ENCODE data around the gene RPP25. TPM values are rescaled to one million over a fixed set of nuclear protein-coding genes. Genes with fewer than 3 reads are reported as not detected.
A peak's percentile ranks its signal among the peaks of the same experiment; 100 is the strongest.

The RPP25 gene
- total RNA-seq = 10 to 100 TPM in 1 of 2 donors, 1 to 10 TPM in 1; 9.1 to 11.5 TPM

- peaks cover 53% of the 10 kb centered on the region for H3K4me1 ChIP-seq
- peak within 1 kb of the TSS; percentile 57 to 87 (median 84) for H3K27ac ChIP-seq
- intact Hi-C loops (cut with DNase I) = no loop called here
- TF ChIP-seq POLR2A (IDR thresholded peaks at IDR 0.05) (peak; percentile 61 to 83 (median 70)), CTCF (IDR thresholded peaks at IDR 0.05) (peak in 1 of 7 experiments; percentile 3)
- no peaks in the 10 kb centered on the region for H3K27me3 ChIP-seq
- peak; percentile 82 to 87 (median 85) for DNase-seq
- no peaks in the 10 kb centered on the region for H3K36me3 ChIP-seq (replicated peaks in 1 of 2; ENCODE audit: insufficient read depth in 1 of 2, low read depth in 2 of 2)
- WGBS, 2 donors = 0 to 1% methylated on average over 9 to 66 of the region's 83 CpGs
- ATAC-seq = peak; percentile 86
- peak within 1 kb of the TSS; percentile 0 to 19 for H3K4me3 ChIP-seq
- H3K9me3 ChIP-seq = no peaks in the 10 kb centered on the region
Measured at GRCh38 chr15:74956648-74957475, at the start of gene RPP25. TSS of gene RPP25 (minus strand) at chr15:74956772. CDS start at chr15:74956583, 189 bp downstream.

GRCh38 chr15:75002398-75002797, 45.8 kb upstream of the RPP25 start:
- intact Hi-C loops (cut with DNase I) = no loop called here
- H3K4me3 ChIP-seq = no peak overlapping the region

GRCh38 chr15:75001310-75001709, 44.7 kb upstream of the RPP25 start:
- WGBS, 2 donors = 72 to 81% methylated on average over 5 to 6 of the region's 6 CpGs
- Histone ChIP-seq H3K36me3 (replicated peaks in 1 of 2; ENCODE audit: insufficient read depth in 1 of 2, low read depth in 2 of 2) (no peaks in the 10 kb centered on the region), H3K9me3 (no peaks in the 10 kb centered on the region), H3K4me3 (no peak overlapping the region), H3K27ac (no peak overlapping the region), H3K4me1 (peaks cover 61% of the 10 kb centered on the region), H3K27me3 (no peaks in the 10 kb centered on the region)
- DNase-seq (no peak), ATAC-seq (no peak)
- TF ChIP-seq POLR2A (IDR thresholded peaks at IDR 0.05) = no peak
- TF ChIP-seq CTCF (IDR thresholded peaks at IDR 0.05) = no peak
- intact Hi-C loops (cut with DNase I) = no loop called here

More at GRCh38 chr15:75002398-75002797, 45.8 kb upstream of the RPP25 start:
- Histone ChIP-seq H3K27me3 (no peaks in the 10 kb centered on the region), H3K4me1 (peaks cover 50% of the 10 kb centered on the region), H3K27ac (no peak overlapping the region), H3K36me3 (replicated peaks in 1 of 2; ENCODE audit: insufficient read depth in 1 of 2, low read depth in 2 of 2) (no peaks in the 10 kb centered on the region), H3K9me3 (no peaks in the 10 kb centered on the region)
- no peak for TF ChIP-seq CTCF (IDR thresholded peaks at IDR 0.05)
- TF ChIP-seq POLR2A (IDR thresholded peaks at IDR 0.05) = no peak
- ATAC-seq = no peak
- DNase-seq = no peak
- 66 to 72% methylated on average over 7 of the region's 7 CpGs for WGBS, 2 donors

- WGBS, 2 donors = 78 to 82% methylated on average over 2 of the region's 2 CpGs
Measured at GRCh38 chr15:74997543-74997942, 41.0 kb upstream of the RPP25 start.

More at GRCh38 chr15:74997543-74997942, 41.0 kb upstream of the RPP25 start:
- TF ChIP-seq CTCF (IDR thresholded peaks at IDR 0.05) = no peak
- no peak for TF ChIP-seq POLR2A (IDR thresholded peaks at IDR 0.05)
- no peak for ATAC-seq
- peak overlapping the region in 3 of 4 donors; percentile 30 to 78 (median 78) for H3K27ac ChIP-seq
- no peaks in the 10 kb centered on the region for H3K9me3 ChIP-seq
- intact Hi-C loops (cut with DNase I) = no loop called here
- no peaks in the 10 kb centered on the region for H3K36me3 ChIP-seq (replicated peaks in 1 of 2; ENCODE audit: insufficient read depth in 1 of 2, low read depth in 2 of 2)
- H3K4me1 ChIP-seq = peaks cover 64% of the 10 kb centered on the region
- no peak for DNase-seq
- no peak overlapping the region for H3K4me3 ChIP-seq
- no peaks in the 10 kb centered on the region for H3K27me3 ChIP-seq

Data from body of pancreas (tissue), 4 donors.